Measurements from ENCODE around the gene AQP6.

AQP6 gene

DNA sequence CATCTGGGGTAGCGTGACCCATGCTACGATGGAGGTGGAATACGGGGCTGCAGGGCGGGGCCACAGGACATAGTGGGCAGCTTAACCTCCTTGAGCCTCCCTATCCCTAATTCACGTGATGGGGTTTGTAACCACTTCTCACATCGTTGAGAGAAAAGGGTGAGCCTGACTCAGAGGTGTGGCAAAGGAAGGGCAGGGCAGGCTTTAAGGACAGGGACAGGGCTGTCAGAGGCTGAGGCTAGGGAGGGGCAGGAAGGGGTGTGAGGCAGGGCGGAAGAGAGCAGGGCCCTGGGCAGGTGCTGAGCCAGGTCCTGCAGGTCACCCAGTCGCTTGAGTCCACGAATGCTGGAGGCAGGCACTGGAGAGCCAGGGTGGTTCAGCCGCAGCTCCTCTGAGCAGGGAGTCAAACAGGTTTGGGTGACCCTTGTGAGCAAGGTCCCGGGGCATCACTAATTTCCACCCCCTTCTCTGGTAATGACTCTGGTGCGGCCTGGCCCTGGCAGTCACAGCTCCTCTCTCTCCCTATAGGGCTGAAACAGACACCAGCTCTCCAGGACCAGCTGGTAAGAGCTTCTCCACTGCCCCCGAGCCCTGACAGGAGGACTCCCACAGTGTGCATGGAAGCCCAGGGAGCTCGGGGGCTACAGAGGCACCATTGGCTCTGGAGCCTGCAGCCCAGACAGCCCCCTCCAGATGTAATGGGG lies 29.7 kb upstream of the AQP6 start:
- in situ Hi-C loops (cut with MboI; ENCODE audit: low sequenced_read_pairs), result no loop called here

DNA sequence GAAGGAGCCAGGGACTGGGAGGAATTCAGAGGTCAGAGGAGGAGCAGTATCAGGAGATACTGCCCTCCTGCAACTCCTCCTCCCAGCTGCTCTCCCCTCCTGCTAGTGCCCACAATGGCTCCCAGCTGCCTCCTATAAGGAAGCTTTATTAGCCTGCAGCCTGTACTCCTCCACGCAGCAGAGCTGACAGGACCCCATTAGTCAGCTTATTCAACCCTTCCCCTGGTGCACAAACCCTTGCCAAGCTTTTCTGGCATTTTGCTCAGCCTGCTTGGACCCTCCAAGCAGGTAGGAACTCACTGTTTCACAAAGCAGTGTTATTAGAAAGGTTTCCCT lies 29.2 kb upstream of the AQP6 start:
- in situ Hi-C loops (cut with MboI; ENCODE audit: low sequenced_read_pairs), result no loop called here

DNA sequence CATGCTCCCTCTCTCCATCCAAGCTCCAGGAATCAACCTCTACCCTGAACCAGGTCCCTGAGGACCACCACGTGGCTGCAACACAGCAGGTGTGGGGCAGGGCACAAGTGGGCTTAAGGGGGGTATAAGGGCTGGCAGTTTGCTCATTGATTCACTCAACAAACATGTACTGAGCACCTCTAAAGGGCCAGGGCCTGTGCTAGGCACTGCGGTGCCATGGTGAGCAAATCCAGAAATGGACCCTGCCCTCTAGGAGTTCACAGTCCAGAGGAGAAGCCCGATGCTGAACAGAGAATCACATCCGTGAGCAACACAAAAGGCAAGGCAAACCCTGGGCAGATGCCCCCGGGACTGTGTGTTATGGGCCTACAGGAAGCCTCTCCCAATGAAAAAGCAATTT lies 28.7 kb upstream of the AQP6 start:
- in situ Hi-C loops (cut with MboI; ENCODE audit: low sequenced_read_pairs), result no loop called here

DNA sequence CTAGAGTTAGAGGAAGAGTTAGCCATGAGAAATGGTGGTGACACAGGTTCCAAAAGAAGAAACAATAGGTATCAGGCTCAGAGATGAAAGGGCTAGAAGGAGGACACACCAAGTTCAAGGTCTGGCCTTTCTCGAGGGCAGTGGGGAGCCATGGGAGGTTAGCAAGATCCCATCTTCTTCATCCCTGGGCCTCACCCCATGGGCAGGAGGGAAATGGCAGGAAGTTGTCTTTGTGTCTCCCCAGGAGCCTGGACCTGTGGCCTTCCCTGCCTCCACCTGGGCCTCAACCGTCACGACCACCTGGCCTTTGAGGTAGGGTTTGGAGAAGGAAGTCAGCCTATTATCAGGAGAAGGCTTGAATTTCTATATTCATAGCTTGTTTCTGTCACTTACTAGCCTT lies 28.0 kb upstream of the AQP6 start:
- in situ Hi-C loops (cut with MboI; ENCODE audit: low sequenced_read_pairs), result no loop called here

DNA sequence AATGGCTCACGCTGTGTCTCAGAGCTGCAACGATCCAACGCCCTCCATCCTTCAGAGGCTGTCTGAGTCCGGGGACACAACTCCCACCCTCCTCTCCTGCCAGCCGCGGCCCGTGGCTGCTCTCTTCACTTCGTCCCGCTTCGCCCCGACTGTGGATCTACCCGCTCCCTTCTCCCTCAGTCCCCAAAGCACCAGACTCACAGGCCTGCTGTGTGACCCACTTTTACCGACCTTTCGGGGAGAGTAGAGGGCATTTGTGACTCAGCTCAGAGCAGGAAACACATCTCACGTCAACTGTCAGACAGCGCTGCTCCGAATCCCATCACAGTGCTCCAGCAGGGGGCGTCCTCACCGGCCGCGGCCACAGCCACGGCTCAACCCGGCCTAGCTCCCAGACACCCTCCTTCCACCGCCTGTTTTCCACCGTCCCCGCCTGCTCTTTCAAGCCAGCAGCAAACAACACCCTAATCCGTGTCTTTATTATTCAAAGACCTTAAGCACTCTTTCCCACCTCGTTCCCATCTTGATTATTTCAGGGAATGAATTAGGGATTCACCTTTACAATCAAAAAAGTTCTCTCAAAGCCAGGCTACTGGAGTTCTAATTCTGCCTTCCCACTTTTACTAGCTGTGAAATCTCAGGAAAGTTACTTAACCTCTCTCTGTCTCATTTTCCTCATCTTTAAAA lies 27.2 kb upstream of the AQP6 start:
- in situ Hi-C loops (cut with MboI; ENCODE audit: low sequenced_read_pairs), result no loop called here

DNA sequence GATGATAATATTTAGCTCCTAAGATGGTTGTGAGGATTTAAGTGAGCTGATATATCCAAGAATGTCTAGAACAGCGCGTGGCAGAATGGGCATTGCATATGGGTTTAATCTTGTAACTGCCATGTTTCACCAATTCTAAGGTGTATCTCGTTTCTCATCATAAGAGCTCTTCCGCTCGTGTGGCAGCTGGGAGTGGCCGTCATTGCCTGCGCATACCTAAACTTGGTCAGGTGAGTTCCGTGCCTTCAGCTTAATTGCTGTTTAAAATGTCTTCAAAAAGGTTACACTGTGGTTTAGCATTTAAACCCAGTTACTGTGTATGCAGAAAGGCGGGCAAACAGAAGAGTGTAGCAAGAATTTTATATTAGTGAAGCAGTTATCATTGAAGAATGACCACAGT lies 26.7 kb upstream of the AQP6 start:
- in situ Hi-C loops (cut with MboI; ENCODE audit: low sequenced_read_pairs), result no loop called here

DNA sequence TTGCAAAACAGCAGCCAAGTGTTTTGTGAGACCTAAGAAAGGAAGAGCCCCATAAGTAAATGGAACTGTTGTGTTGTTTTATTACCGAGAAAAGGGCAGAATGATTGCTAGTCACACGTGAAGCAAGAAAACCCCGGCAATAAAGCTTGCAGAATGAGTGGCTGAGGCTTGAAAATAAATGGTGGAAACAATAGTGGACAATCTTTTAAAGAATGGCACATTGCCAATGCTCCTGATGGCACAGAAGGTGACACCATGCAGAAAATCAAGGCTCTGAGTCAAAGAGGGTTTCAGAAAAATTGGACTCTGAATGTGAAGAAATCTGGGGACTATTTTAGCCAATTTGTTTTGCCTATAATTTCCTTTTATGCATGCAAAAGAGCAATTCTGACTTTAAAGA lies 26.2 kb upstream of the AQP6 start:
- in situ Hi-C loops (cut with MboI; ENCODE audit: low sequenced_read_pairs), result no loop called here

DNA sequence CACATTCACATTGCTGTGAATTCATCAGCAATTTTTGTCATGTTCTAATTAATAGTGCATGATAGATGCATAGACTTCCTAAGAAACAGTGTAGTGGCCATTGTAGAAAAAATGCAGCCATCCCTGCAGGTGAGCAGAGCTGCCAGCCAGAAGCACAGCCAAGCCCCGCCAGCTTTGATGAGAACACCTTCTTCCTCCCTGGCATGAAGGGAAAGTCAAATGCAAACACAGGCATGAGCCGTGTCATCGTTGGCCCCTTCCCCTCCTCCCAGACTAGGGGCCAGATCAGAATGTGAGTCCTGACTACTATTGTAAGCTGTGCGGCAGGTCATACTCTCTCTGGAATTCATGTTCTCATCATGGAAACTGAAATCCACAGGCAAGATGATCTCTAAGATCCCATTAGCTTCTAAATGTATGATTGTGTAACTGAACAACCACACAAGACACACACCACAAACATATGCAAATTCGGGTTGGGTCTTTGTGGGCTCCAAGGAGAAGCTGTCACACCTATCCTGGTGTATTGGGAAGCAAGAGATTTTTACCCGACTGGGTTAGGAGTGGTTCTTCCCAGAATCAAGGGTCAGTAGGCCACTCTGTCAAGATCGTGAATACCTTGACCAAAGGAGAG lies 25.0 kb upstream of the AQP6 start:
- in situ Hi-C loops (cut with MboI; ENCODE audit: low sequenced_read_pairs), result no loop called here

DNA sequence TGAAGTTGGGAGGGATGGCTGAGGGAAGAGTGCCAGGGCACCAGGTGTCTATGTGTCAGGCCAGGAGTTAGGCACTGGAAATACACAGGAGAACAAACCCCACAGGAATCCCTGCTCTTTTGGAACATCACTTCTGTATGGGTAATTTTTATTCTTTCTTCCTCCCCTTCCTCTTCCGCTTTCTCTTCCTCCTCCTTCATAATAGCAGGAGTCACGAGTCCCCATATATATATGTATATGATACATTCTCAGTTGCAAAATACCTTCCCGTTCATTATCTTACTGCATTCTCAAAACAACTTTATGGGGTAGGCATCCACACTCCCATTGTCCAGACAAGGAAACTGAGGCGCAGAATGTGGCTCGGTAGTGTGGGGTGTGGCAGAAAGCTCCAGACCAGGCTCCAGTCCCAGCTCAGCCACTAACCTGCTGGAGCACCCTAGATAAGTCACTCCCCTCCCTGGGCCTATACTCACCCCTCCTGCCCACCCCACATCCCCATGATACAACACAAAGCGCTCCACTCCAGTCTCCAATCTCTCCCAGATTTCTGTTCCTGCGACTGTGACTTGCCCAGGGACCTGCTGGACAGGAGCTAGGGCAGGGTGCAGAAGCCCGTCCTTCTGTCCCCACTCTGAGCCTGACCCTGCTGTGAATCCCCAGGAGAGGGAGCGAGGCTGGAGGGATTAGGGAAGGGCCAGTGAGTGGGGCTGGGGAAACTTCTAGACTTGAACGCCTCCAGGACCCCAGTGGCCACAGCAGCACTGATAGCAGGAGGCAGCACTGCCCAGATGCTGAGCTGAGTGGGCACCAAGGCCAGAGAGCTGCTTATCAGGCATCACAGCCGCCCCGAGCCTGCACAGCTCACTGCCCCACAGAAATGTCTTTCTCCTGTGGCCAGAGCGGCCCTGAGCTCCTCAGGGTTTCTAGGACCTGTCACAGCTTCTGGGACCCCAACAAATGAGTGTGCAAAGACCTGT lies 23.6 kb upstream of the AQP6 start:
- in situ Hi-C loops (cut with MboI; ENCODE audit: low sequenced_read_pairs), result no loop called here

DNA sequence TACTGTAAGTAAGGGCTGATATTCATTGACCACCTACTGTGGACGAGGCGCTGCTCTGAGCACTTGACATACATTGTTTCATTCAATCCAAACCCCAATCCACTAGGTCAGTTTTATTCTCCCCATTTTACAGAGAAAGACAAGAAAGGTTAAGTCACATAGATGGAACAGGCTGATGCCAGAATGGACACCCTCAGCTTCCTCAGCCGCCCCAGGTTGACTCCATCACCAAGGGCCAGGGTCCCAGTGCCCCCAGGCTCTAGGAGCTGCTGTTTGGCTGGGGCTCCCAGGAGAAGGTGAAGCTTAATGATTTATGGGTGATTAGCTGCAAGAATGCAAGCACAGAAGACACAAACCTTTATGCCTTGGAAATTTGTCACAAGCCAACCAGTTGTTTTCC lies 22.9 kb upstream of the AQP6 start:
- in situ Hi-C loops (cut with MboI; ENCODE audit: low sequenced_read_pairs), result no loop called here

DNA sequence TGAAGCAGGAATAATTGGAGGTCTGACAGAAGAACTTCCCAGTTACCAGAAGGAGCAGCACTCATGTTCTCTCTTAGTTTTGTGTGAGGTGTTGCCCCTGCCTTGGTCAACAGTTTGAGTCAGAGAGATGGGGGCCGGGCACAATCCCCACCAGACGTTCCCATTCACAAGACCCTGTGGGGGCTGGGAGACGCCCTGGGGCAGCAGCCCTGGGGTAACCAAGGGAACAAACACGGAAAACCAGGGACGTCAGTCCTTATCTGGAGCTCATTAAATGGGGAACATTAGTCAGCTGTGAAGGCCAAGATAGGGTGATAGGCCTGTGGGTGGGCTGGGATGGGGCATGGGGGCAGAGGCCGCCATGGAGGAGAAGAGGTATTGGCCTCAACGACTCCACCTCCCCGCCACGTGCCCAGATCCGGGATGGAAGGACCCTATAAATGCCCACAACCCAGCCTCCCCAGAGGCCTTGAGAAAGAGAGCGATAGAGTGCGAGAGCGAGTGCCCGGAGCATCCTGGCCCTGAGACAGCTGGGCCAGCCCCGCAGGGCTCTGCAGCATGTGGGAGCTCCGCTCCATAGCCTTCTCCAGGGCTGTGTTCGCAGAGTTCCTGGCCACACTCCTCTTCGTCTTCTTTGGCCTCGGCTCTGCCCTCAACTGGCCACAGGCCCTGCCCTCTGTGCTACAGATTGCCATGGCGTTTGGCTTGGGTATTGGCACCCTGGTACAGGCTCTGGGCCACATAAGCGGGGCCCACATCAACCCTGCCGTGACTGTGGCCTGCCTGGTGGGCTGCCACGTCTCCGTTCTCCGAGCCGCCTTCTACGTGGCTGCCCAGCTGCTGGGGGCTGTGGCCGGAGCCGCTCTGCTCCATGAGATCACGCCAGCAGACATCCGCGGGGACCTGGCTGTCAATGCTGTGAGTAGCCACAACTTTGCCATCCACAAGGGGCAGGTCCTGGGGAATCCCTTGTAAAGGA lies 22.2 kb upstream of the AQP6 start, which contains the start of gene AQP2:
Gene AQP2 (plus strand): TSS at position 465 of the 979 bp plus-strand sequence. CDS start 94 bp downstream, at position 559.
- in situ Hi-C loops (cut with MboI; ENCODE audit: low sequenced_read_pairs), result no loop called here

DNA sequence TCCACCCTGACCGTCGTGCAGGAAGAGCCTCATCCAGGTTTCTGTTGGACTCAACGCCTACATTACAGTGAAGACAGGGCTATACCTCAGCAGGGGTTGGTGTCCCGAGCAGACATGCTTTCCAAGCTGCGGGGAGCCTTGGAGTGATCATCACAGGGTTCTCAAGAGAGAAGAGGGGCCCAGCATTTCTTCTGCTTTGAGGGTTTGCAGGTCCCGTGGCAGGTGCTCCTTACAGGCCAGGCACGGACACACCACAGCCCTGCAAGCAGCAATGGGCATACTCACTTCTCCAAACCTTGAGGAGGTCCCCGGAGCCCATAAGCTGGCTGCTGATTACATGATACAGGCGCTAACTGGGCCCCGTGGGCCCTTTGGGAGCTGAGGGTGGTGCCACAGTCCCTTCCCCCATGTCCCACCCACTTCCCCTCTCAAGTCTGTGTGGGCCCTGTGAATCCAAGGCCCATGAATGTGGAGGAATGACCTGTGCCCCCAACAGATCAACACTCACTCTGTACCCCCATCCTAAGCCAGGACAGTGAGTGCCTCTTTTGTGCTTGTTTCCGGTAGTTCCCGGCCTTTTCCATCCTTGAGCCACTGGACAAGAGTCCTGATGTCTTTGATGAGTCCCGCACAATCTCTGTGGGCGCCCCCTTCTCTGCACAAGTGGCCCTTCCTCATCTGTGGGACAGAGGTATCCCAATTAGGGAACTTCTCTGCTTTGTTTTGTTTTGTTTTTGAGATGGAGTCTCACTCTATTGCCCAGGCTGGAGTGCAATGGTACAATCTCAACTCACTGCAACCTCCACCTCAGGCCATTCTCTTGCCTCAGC lies 21.1 kb upstream of the AQP6 start:
- in situ Hi-C loops (cut with MboI; ENCODE audit: low sequenced_read_pairs), result no loop called here

DNA sequence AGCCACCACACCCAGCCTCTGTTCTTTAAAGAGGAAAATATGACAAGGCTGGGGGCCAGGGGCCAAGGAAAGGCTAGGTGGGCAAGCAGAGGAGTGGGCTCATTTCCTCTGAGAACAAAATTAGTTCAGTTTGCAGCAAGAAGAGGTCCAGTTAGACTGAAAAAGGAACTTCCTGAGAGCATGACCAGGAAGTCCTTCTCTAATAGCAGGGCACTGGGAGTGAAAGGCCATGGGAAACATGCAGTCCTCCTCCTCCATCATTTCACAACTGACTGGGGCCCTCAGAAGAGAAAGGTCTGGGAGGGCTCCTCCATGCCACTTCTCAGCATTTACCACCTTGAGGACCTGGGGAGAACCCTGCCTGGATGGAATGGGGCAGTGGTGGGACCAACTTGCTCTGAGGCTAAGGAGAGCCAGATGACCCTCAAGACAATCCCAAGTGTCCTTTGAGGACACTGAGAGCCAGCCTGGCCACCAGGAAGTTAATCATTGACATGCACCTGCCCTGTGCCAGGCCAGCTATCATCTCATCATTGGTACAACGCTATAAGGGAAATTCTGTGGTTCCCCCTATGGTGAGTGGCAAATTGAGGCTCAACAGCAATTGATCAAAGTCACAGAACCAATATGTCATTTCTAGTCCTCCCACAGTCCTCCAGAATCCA lies 20.2 kb upstream of the AQP6 start:
- in situ Hi-C loops (cut with MboI; ENCODE audit: low sequenced_read_pairs), result no loop called here

DNA sequence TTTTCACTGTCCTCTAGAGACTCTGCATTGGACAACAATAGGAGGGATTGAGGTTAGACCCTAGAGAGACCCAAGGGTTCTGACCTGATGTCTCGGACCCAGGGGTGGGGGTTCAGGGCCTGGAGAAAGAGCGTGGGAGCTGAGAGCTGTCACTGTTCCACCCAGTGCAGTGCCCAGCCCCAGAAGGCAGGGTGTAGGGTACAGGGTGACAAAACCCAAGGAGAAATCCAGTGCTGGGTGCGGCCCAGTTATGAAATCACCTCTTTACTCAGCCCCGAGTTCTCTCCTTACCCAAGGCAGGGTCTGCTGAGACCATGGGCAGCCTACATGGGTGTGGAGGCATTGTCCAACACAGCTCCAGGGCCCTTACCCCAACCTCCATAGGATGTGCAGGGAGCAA lies 19.6 kb upstream of the AQP6 start:
- in situ Hi-C loops (cut with MboI; ENCODE audit: low sequenced_read_pairs), result no loop called here

DNA sequence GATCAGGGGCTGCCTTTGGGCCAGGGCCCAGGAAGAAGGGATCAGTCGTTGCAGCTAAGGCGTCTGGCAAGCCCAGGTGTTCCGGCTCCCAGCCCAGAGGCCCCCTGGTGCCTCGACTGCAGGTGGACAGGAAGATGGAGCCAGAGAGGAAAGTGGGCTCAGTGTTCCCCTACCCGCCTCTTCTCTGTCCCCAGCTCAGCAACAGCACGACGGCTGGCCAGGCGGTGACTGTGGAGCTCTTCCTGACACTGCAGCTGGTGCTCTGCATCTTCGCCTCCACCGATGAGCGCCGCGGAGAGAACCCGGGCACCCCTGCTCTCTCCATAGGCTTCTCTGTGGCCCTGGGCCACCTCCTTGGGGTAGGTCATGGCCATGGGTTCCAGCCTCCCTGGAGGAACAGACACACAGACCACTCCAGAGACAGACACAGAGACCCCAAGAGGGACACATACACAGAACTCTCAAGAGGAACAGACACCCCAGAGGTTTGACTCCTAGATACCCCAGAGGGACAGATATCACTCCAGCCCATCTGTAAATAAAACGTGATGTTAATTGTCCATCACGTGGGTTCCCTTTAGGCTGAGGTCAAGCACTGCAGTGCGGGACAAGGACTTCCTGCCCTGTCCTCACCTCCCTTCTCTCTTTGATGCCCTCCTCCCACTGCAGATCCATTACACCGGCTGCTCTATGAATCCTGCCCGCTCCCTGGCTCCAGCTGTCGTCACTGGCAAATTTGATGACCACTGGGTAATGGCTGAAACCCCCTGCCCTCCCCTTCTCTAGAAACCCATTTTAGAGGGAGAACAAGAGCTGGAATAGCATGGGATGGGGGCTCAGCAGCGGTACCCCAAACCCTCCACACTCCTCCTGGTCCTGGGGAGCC lies 18.5 kb upstream of the AQP6 start:
- in situ Hi-C loops (cut with MboI; ENCODE audit: low sequenced_read_pairs), result no loop called here

DNA sequence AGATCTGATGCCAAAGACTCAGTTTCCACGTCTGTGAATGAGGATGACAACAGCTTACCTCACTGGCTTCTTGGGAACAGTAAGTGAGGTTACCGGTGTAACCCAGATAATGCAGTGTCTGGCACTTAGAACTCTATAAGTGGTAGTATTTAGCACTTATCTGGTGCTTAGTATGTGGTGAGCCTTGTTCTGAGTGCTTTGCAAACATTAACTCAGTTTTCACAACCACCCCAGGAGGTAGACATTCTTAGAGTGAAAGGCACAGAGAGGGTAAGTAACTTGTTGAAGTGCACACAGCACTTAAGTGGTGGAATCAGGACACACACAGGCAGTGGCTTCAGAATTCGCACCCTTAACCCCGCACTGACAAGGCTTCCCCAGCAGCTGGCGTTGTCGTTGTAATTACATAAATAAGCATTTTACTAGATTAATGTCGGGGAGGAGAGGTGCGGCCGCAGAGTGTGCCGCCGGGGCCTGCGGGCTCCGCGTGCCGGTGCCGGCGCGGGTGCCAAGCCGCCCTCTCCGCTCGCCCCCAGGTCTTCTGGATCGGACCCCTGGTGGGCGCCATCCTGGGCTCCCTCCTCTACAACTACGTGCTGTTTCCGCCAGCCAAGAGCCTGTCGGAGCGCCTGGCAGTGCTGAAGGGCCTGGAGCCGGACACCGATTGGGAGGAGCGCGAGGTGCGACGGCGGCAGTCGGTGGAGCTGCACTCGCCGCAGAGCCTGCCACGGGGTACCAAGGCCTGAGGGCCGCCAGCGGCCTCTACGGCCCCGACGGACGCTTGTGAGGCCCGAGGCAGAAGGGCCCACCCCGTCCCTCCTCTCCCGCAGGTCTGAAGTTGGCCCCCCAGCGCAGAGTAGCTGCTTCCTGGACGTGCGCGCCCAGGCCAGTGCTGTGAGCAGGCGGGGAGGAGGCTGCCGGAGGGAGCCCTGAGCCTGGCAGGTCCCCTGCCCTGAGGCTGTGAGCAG lies 17.6 kb upstream of the AQP6 start:
- in situ Hi-C loops (cut with MboI; ENCODE audit: low sequenced_read_pairs), result no loop called here
